GM12878 (cell line): ENCODE results near the gene SAPCD2. TPM values are rescaled to one million over a fixed set of nuclear protein-coding genes. Genes with fewer than 3 reads are reported as not detected.

ENCODE experiments used
- CEBPB ChIP-seq, 2 experiments: fragments of 150-350 bp in 1 of 2; IDR thresholded peaks; 2 replicates each; pipeline ENCODE4 v1.6.1; 2012 to 2014; ENCODE audit warnings: low read depth in 2 of 2, low read length in 2 of 2, borderline replicate concordance in 1 of 2, inconsistent platforms in 1 of 2
- CREM ChIP-seq: IDR thresholded peaks from 2 replicates; pipeline ENCODE4 v1.6.1; 2014; ENCODE audit warnings: antibody characterized with exemption, low read depth
- E2F4 ChIP-seq: IDR thresholded peaks from 2 replicates; pipeline ENCODE4 v1.6.1; 2012; ENCODE audit warnings: low read depth, low read length, improper control_type of control experiment
- EP300 ChIP-seq, 2 experiments: fragments of 150-350 bp in 1 of 2; IDR thresholded peaks; 2 replicates each; pipeline ENCODE4 v1.6.1; 2011 to 2012; ENCODE audit warnings: low read depth in 2 of 2, low read length in 2 of 2, borderline replicate concordance in 1 of 2, improper control_type of control experiment in 1 of 2, inconsistent platforms in 1 of 2; ENCODE audit not compliant: control insufficient read depth in 1 of 2
- FOS ChIP-seq: IDR thresholded peaks from 3 replicates; pipeline ENCODE4 v1.6.1; 2011; ENCODE audit warnings: borderline replicate concordance; ENCODE audit not compliant: insufficient read length; ENCODE audit errors: extremely low read depth
- HDAC2 ChIP-seq: fragments of 200-600 bp; sonication (generic); IDR thresholded peaks from 2 replicates; pipeline ENCODE4 v1.6.1; 2017
- IKZF1 ChIP-seq: fragments of 450-650 bp; conservative IDR thresholded peaks from 2 replicates; pipeline ENCODE4 v1.6.1; 2017; ENCODE audit warnings: antibody characterized with exemption, mild to moderate bottlenecking
- IKZF2 ChIP-seq, 2 experiments: fragments of 450-650 bp; IDR thresholded peaks; 2 replicates each; pipeline ENCODE4 v1.6.1; 2017; ENCODE audit warnings: mild to moderate bottlenecking in 2 of 2, moderate library complexity in 2 of 2
- IRF4 ChIP-seq: IDR thresholded peaks from 2 replicates; pipeline ENCODE4 v1.6.1; 2011; ENCODE audit warnings: low read depth, low read length
- KLF5 ChIP-seq: fragments of 450-650 bp; IDR thresholded peaks from 2 replicates; pipeline ENCODE4 v1.6.1; 2014; ENCODE audit warnings: mild to moderate bottlenecking; ENCODE audit not compliant: partially characterized antibody
- MTA2 ChIP-seq: fragments of 450-650 bp; IDR thresholded peaks from 2 replicates; pipeline ENCODE4 v1.6.1; 2016; ENCODE audit warnings: low read depth, mild to moderate bottlenecking, moderate library complexity
- POU2F2 ChIP-seq: IDR thresholded peaks from 3 replicates; pipeline ENCODE4 v1.6.1; 2011; ENCODE audit warnings: low read depth, mild to moderate bottlenecking, low read length, borderline replicate concordance
- SKIL ChIP-seq: fragments of 450-650 bp; IDR thresholded peaks from 2 replicates; pipeline ENCODE4 v1.6.1; 2017; ENCODE audit warnings: mild to moderate bottlenecking, low read depth, inconsistent platforms; ENCODE audit not compliant: poor library complexity, severe bottlenecking
- STAT1 ChIP-seq: fragments of 450-650 bp; conservative IDR thresholded peaks from 2 replicates; pipeline ENCODE4 v1.6.1; 2014; ENCODE audit warnings: antibody characterized with exemption, mild to moderate bottlenecking
- TAF1 ChIP-seq: IDR thresholded peaks from 2 replicates; pipeline ENCODE4 v1.6.1; 2011; ENCODE audit warnings: mild to moderate bottlenecking, low read depth, low read length, borderline replicate concordance
- ZNF592 ChIP-seq: fragments of 450-650 bp; IDR thresholded peaks from 2 replicates; pipeline ENCODE4 v1.6.1; 2017; ENCODE audit warnings: mild to moderate bottlenecking, moderate library complexity
- polyA plus RNA-seq, 11 experiments: library from polyadenylated mRNA; depleted of rRNA in 4 of 11; unstranded in 6 of 11; stranded (reverse) in 5 of 11; fragments of >200 nt; fragmentation: Nextera tagmentation in 4 of 11; fragmentation: Illumina TruSeq in 1 of 11; extraction: Ambion mirVana in 4 of 11; extraction: Trizol in 1 of 11; gene quantifications; 1 replicate in 1 of 11; 2 replicates in 10 of 11; pipeline versions ENCODE4 v1.2.1 to v1.2.3, GENCODE V29; 2011 to 2016; ENCODE audit warnings: inconsistent platforms in 2 of 11, missing spikeins in 2 of 11, low read depth in 1 of 11
- total RNA-seq, 4 experiments: library from RNA; depleted of rRNA in 3 of 4; stranded (reverse); fragments of >200 nt in 3 of 4; fragmentation: Illumina TruSeq in 1 of 4; extraction: Trizol in 1 of 4; gene quantifications; 2 replicates each; pipeline versions ENCODE4 v1.2.1 to v1.2.3, GENCODE V29; 2013 to 2021
- TF ChIP-seq, protein P1 (sequence below): fragments of 450-650 bp; IDR thresholded peaks from 2 replicates; pipeline ENCODE4 v1.6.1; 2014; ENCODE audit warnings: mild to moderate bottlenecking
- TF ChIP-seq, protein P2 (sequence below): IDR thresholded peaks from 2 replicates; pipeline ENCODE4 v1.6.1; 2011; ENCODE audit warnings: mild to moderate bottlenecking, low read depth, low read length, moderate library complexity; ENCODE audit not compliant: insufficient replicate concordance

The SAPCD2 gene
- total and polyA plus RNA-seq, 10 of the 15 experiments (the other 5 are each of a cell fraction or from before 2014, with no cell fraction given): 1.6 to 35.2 (median 7.2) TPM

- no peak for TF ChIP-seq CEBPB (IDR thresholded peaks at IDR 0.05; ENCODE audit: borderline replicate concordance in 1 of 2, low read depth in 2 of 2, low read length in 2 of 2)
- TF ChIP-seq CREM: peak; percentile 28; the same call in 1 of the 2 replicates
- TF ChIP-seq, protein P1, sequence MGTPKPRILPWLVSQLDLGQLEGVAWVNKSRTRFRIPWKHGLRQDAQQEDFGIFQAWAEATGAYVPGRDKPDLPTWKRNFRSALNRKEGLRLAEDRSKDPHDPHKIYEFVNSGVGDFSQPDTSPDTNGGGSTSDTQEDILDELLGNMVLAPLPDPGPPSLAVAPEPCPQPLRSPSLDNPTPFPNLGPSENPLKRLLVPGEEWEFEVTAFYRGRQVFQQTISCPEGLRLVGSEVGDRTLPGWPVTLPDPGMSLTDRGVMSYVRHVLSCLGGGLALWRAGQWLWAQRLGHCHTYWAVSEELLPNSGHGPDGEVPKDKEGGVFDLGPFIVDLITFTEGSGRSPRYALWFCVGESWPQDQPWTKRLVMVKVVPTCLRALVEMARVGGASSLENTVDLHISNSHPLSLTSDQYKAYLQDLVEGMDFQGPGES: no peak
- TF ChIP-seq POU2F2: peak; percentile 79; the same call in 2 of the 3 replicates
- peak; percentile 86 for TF ChIP-seq E2F4
- TF ChIP-seq FOS: no peak
- no peak for TF ChIP-seq HDAC2
- no peak for TF ChIP-seq MTA2
- no peak for TF ChIP-seq ZNF592
- no peak for TF ChIP-seq EP300 (IDR thresholded peaks at IDR 0.05; ENCODE audit: borderline replicate concordance in 1 of 2, control insufficient read depth in 1 of 2, low read depth in 2 of 2, low read length in 2 of 2)
- TF ChIP-seq IKZF2 (IDR thresholded peaks at IDR 0.05): no peak
- TF ChIP-seq SKIL: no peak
- TF ChIP-seq, protein P2, sequence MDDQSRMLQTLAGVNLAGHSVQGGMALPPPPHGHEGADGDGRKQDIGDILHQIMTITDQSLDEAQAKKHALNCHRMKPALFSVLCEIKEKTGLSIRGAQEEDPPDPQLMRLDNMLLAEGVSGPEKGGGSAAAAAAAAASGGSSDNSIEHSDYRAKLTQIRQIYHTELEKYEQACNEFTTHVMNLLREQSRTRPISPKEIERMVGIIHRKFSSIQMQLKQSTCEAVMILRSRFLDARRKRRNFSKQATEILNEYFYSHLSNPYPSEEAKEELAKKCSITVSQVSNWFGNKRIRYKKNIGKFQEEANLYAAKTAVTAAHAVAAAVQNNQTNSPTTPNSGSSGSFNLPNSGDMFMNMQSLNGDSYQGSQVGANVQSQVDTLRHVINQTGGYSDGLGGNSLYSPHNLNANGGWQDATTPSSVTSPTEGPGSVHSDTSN: no peak
- no peak for TF ChIP-seq IRF4
- TF ChIP-seq STAT1: peak; percentile 59; the same call in 1 of the 2 replicates
- TF ChIP-seq KLF5: peak; percentile 31
- TF ChIP-seq IKZF1: peak; percentile 92
- TF ChIP-seq TAF1: no peak
These were observed at the start of gene SAPCD2 (continued) for GRCh38 chr9:137070201-137070905.
